Measurements from ENCODE around the gene CCDC12.

DNA sequence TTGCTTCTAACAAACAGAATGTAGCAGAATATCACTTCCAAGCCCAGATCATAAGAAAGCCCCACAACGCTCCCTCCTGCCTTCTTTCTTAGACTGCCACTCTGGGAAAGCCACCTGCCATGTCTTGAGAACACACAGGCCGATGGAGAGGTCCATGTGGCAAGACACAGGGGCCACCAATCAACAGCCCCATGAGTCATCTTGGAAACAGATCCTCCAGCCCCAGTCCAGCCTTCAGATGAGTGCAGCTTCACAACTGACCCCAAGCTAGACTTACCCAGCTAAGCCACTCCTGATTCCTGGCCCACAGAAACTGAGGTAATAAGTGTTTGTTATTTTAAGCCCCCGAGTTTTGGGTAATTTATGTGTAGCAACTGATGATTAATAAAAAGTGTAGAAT, 59.3 kb downstream of the CCDC12 start:
- no peak for TF ChIP-seq WIZ (CRISPR knock-in tag; IDR thresholded peaks at IDR 0.05)
- TF ChIP-seq NR3C1 (CRISPR knock-in tag; IDR thresholded peaks at IDR 0.05): no peak
- no peak for TF ChIP-seq GABPA (IDR thresholded peaks at IDR 0.05; ENCODE audit: low read depth, low read length)
- no peak for TF ChIP-seq GABPA (CRISPR knock-in tag; IDR thresholded peaks at IDR 0.05; ENCODE audit: low read depth)
- no peak for TF ChIP-seq YY1 (IDR thresholded peaks at IDR 0.05; ENCODE audit: insufficient read depth, insufficient replicate concordance, low read depth, low read length)
- no peak for TF ChIP-seq KDM5B (CRISPR knock-in tag; IDR thresholded peaks at IDR 0.05; ENCODE audit: borderline replicate concordance)
- TF ChIP-seq EZH2 (conservative IDR thresholded peaks at IDR 0.05; ENCODE audit: low read depth, low read length): no peak
- no peak for TF ChIP-seq ZNF235 (CRISPR knock-in tag; IDR thresholded peaks at IDR 0.05; ENCODE audit: borderline replicate concordance)
- no peak for TF ChIP-seq TAF1 (CRISPR knock-in tag; IDR thresholded peaks at IDR 0.05)
- TF ChIP-seq XBP1 (CRISPR knock-in tag; IDR thresholded peaks at IDR 0.05): no peak
- TF ChIP-seq ZMAT3 (CRISPR knock-in tag; conservative IDR thresholded peaks at IDR 0.05): no peak
- no peak for TF ChIP-seq NFIB (CRISPR knock-in tag; IDR thresholded peaks at IDR 0.05; ENCODE audit: borderline replicate concordance)
